Stimulated activated CD4-positive, alpha-beta T cell treated with anti-CD3 and anti-CD28 coated beads, Interleukin-15, amount 100 ng/mL, for 48 hours (primary cell): ENCODE data around the gene CDH4.
"Not testable (repeated sequence)": the region's sequence is repeated elsewhere in the genome, so short reads cannot be mapped to it uniquely, and the experiment has no call there.

ENCODE experiments used
- DNase-seq, 2 donors: peaks; one replicate each; pipeline ENCODE4 v3.0.0-alpha.2; 2020; ENCODE audit warnings: low read depth in 2 of 2

Gene CDH4

DNA sequence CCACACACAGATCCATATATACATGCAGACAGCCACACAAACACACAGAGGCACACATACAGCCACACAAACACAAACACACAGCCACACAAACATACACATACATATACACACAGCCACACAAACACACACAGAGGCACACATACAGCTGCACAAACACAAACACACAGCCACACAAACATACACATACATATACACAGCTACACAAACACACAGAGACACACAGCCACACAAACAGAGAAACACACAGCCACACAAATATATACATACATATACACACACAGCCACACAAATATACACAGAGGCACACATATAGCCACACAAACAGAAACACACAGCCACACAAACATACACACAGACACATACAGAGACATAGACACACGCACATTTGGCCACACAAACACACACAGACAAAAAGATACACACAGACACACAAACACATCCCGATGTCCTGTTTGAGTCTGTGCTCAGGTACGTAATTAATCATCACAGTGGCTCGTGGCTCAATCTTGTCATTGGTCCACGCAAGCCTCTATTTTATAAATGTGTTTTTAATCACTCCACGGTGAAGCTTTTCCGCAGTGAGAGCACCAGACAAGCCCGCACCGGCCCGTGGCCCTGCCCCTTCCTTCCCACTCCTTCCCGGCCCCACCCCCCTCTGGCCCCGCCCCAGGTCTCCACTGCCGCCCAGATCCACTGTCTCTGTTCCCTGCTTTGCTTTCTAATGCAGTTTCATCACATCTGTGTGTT lies 135.3 kb downstream of the CDH4 start:
- DNase-seq = no peak

DNA sequence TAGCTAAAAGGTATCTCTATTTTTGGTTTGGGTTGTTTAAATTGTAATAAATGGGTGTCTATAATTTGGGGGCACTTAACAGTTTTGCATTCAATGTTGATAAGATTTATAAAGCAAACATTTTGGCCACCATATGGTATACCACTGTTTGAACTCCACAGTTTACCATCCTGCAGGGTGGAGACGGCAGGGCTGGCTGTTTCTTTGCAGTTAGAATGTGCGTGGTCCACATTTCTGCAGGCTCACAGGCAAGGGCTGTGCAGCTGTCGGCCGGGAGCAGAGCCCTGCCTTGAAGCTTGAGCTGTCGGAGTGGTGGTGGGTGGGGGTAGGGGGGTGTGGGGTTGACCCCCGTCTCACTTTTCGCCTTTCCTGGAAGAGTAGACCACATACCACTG lies 135.9 kb downstream of the CDH4 start:
- DNase-seq = no peak

DNA sequence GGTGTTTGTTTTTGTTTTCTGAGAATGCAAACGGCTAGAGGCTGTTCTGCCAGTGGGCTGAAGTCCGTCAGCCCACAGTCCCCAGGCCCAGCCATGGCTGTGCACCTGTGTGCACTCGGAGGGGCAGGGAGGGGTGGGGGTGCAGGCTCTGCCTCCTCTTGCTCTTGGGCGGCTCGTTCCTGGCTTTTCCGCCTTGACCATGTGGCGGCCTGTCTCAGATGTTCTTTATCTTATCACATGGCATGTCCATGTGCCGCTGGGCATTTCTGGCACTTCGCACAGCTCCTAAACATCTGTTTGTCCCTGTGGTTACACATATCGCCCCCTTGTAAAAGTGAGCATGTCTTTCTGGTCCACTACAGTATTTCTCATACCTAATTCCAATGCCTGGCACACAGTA lies 137.0 kb downstream of the CDH4 start:
- no peak for DNase-seq

DNA sequence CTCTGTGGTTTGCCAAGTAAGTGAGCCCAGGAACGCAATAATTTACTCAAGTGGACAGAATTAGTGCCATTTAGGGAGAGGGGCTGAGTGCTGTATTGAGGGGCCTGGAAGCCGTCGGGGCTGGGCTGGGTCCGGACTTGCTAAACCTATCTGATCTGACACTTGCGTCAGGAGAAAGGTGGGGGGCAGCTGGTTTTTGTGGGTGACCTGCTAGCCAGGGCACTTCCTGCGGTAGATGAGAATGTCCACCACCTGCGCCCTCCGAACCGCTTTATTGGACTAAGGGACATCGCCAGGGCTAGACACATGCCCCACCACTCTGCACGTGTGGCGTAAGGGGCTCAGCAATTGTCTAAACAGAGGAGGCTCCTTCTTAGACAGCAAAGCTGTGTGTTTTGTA lies 139.1 kb downstream of the CDH4 start:
- no peak for DNase-seq

DNA sequence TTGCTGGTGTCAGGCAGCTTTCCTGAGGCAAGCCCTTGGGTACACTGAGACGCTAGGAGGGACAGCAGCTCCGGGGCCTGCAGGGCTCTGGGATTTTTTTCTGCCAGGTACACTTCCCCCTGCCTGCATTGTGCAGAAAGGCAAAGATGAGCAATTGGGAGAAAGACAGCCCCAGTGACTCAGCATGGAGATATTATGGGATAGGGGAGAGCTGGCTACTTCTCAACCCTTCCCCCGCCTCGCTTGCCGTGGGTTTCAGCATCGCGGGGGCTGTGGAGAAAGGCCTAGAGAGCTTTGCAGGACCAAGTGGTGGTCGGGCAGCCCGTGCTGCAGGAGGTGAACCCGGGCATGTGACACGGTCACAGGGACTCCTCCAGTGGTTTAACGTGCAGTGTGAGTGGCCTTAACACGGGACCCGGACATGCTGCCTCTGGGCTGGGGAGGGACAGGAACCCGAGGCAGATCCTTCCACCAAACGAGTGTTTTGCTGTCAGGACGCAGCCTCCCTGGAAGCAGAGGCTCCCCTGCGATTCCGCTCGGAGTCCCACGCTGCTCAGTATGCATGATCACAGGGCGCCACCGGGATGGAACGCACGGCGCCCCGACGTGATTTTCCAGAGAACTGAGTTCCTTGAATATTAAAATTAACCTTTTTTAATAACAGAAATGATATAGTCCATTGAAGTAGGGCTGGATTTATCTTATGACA lies 139.9 kb downstream of the CDH4 start:
- DNase-seq = no peak

DNA sequence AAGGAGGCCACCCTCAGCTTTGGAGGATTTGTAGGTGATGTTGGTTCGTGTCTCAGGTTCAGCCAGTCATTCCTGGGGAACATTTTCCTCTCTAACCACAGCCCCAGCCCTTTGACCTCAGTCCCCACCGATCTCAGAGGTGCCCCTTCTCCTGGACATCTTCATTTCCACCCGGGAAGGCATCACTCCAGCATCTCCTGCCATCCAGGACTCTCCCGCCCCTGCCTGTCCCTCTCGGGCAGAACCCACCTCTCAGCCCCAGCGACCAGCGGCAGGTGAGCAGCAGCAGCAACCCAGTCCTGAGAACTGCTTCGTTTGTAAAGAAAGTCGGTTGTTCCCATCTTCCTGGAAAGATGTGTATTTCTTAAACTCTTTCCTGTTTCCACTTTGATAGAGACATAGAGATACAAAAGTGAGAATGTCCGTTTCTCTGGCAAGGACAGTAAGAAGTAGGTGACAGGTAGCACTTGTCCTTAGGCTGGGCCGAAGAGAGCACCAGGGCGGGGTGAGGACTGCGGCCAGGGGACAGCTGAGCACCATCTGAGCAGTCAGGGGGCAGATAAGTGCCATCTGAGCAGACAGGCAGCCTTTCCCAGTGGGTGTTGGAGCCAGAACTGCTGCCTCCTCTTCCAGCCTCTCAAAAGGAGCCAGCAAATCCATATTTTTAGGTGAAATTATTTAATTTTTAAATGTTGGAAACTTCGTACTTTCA lies 142.2 kb downstream of the CDH4 start:
- no peak for DNase-seq

DNA sequence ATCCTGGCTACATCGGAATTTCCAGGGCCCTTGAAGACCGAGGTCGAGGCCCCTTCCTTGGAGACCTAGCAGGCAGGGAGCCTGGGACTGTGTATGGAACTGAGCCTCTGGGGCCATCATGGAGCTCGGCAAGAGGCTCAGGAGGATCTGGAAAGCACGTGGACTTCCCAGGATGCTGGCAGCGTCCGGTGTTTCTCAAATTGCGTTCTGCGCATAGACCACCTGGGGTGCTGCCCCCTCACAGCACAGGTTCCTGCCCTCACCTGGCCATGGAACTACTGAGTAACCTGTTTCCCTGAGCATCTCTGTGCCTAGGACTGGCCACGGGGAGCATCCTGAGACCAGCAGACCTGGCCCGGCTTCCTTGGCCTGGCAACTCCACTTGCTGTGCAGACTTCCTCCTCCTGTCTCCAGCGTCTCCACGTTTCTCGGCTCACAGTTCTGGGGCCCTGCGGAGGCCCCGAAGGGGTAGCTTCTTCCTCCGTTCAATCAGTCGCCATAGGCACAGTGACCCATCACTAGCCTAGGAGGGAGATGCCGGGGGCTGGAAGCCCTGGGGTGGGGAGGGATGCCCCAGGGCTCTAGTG lies 144.3 kb downstream of the CDH4 start:
- DNase-seq = no peak

DNA sequence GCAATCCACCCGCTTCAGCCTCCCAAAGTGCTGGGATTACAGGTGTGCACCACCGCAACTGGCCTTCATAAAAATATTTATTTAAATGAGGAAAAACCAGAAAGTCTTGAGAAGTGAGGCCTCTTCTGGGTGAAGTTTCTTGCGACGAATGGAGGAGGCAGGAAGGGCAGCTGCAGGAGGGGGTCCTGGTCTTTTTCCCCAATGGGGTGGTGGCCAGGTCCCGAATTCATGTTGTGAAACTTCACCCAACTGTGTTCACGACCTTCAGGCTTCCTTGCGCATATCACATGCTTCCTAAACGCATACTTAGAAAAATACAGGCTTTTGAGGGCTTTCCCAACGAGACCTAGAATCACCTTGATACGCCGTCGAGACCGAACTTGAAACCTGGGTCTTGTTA lies 145.1 kb downstream of the CDH4 start:
- DNase-seq = no peak

DNA sequence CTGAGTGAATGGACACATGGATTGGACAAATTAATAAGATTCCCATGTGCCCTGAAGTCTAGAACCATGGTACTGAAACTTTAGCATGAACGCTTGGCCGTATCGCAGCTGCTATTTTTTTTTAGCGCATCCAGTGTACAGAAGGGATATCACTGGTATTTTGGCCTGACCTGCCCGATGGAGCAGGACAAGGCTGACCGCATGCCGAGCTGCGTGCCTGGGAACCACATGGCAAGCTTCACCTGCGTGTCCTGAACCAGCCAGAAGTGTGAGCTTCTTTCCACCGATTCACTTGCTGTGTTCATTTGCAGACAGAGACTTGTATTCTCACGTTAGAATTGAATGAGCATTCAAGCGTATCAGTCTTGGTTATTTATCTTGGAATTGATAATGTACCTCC lies 145.7 kb downstream of the CDH4 start:
- no peak for DNase-seq

DNA sequence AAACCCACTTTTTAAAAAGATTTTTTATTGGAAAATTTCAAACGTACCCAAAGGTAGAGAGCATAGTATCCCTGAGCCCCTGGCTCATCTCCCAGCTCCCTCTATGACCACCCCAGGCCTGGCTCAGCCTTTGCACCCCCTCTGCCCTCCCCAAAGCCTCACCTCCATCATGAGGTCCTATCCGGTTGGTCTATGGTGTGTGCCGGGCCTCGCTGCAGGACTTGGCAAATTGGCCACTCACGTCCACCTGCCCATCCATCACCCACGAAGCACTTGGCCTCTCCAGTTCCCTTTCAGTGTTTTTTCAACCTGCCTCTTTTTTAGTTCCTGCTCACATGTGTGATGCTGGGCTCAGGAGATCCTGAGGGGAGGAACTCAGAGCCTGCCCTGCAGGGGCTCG lies 147.4 kb downstream of the CDH4 start:
- no peak for DNase-seq

DNA sequence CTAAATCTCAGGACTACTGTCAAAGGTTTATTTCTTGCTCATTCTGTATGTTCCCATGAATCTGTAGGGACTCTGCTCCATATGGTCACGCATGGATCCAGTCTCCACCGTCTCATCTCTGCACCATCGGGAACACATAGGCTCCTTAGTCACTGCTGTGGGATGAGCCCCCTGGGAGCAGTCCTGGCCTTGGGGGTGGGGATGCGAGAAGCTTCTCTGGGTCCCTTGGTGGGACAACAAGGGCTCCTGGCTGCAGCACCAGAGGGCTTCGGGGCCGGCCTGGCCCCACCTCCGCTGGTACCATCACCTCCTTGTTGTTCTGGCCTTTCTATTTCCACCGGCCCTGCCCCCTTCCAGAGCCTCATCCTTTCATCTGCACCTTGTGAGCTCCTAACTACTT lies 148.4 kb downstream of the CDH4 start:
- DNase-seq = no peak

DNA sequence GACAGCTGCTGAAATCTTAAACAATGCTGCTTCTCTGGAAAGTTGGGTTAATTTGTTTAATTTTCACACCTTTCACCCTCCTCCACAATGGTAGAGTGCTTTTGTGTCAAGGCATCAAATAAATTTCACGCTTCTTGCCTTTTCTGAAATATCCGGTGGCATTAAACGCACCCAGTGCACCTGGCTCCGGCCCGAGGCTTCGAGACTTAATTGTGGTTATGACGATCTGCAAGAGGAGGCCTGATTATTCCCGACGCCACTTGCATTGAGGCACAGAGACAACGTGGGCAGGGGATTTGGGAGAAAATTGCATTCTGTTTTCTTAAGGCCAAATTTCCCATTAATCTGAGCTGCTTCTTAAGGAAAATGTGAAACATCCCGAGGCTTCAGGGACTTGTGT lies 152.2 kb downstream of the CDH4 start:
- no peak for DNase-seq

DNA sequence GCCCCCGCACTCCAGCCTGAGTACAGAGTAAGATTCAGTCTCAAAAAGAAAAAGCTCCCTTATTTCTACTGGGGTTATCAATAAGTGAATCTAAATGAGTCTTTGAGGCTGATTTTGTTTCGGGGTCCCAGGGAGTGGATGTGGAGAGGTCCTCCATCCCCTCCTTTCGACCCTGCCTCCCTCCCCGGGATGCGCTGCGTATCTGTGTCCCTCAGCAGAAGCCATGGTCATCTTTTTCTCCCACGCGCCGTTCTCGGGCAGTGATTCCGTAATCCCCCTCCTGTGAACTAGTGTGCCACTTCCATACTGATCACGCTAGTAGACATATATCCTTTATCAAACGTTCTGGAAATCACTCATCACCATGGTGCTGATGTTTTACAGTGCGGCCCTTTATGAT lies 152.9 kb downstream of the CDH4 start:
- no peak for DNase-seq

DNA sequence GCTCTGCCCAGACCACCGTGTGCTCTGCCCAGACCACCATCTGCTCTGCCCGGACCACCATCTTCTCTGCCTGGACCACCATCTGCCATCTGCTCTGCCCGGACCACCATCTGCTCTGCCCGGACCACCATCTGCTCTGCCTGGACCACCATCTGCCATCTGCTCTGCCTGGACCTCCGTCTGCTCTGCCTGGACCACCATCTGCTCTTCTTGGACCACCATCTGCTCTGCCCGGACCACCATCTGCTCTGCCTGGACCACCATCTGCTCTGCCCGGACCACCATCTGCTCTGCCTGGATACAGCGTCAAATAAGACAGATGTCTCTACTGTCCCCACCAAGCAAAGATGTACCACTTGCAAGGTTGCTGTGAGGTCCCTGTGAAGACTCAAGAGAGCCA lies 154.7 kb downstream of the CDH4 start:
- DNase-seq = not testable (repeated sequence)

DNA sequence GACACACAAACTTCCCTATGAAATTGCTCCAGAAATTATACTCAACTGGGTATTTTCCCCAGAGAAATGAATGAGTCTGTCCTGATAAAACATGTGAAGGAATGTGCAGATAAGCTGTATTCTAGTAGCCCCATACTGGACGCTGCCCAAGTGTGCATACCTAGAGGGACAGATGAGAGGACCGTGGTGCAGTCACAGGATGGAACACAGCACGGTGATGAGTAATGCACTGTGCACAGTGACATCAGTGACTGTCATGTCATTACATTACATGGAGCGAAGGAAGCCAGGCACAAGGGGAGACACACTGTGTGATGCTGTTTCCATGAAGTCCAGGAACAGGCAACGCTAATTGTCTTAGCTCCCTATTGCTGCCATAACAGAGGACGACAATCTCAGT lies 155.5 kb downstream of the CDH4 start:
- DNase-seq = no peak

DNA sequence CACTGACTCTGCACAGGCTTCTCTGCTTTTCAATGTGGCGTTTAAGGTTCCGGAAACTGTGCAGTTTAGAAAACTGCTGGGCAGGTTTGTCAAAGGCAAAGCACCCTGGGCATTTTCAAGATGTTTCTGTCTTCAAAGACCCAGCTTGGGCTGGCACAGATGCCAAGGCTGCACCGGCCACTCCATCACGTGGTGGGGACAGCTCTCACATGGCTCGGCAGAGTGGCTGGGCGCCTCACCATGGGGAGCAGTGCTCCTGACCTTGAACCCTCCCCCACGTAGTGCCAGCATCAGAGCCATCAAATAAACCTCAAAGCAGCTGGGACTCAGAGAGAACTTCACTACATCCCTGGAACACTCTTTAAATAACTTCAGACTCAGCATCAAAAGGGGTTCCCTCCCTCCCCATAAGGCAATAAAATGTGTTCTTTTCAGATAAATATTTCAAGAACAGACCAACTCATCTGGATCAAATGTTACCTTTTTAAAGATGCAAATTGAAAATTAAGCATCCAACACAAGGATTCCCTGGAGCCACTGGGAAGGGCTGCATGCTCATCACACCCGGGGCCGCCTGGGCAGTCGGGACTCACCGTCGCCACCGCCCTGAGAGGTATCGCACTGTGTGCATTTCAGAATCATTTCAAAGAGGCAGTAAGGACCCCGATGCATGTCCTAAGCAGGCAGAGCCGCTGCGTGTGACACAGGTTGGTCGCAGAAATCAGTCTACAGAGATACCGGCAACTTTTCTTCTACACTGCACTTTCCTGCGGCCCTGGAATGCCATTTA lies 157.1 kb downstream of the CDH4 start:
- DNase-seq = no peak

DNA sequence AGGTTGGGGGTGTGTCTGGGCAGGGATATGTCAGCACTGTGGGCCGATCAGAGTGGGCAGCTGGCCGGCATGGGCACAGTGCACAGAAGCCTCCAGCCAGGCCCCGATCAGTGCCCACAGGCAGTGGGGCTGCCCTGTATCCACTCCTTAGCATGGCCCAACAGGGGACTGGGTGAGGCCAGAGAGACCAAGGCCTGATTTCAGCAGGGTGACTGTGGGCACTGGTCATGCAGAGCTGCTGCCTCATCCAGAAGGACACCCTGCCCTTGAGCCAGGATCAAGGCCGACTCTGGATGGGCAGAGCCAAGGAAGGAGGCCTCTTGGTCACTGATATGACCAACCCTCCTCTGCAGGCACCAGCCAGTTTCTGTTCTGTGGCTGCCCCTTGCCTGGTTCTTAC lies 159.7 kb downstream of the CDH4 start:
- no peak for DNase-seq

DNA sequence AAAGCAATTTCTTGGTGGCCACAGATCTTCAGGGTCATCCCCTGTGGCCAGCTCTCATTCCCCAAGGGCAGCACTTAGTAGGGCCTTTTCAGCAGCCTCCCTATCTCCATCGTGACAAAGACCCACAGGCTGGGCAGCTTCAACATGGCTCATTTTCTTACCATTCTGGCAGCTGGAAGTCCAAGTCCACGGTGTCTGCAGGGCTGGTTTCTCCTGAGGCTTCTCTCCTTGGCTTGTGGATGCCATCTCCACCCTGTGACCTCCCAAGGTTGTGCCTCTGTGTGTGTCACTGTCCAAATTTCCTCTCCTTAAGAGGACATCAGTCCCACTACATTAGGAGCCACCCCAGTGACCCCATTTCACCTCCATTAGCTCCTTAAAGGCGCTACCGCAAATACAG lies 161.7 kb downstream of the CDH4 start:
- DNase-seq = no peak

DNA sequence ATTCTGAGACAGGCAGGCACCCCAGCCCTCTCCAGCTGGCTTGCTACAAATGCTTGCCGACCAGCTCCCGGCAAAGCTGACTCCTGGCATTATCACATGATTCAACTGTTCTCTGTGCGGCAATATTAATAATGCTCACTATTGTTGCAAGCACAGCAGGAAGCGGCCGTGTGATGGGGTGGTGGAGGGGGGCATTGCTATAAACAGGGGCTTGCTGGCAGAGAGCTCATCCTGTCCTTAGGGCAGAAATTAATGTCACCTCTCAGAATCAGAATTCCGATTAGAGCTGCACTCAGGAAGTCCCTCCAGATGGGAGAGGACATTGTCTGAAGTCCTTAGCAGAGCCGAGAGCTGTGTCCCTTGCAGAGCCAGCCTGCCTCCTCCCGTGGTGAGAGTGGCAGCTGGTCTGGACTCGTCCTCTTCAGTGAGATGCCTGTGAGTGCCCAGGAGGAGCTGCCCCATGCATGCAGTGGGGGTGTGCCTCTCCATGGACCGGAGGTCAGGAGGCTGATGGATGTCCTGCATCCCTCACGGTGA lies 162.5 kb downstream of the CDH4 start:
- DNase-seq = no peak

DNA sequence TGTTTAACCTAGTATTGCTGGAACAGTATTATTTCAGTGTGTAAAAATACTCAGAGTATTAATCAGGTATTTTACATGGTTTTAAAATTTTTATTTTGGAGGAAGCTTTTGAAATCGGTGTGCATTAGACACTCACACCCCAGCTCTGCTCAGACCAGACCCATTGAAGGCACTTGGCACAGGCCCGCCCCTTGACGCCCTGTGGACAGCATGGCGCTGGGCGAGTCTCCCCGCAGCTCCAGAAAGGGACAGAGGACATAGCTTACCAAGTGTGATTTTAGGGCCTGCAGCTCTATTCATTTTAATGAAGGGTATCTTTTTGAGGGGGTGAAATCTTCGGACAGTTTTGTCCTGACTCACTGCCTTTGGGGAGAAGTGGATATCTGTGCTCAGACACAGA lies 164.5 kb downstream of the CDH4 start:
- no peak for DNase-seq

DNA sequence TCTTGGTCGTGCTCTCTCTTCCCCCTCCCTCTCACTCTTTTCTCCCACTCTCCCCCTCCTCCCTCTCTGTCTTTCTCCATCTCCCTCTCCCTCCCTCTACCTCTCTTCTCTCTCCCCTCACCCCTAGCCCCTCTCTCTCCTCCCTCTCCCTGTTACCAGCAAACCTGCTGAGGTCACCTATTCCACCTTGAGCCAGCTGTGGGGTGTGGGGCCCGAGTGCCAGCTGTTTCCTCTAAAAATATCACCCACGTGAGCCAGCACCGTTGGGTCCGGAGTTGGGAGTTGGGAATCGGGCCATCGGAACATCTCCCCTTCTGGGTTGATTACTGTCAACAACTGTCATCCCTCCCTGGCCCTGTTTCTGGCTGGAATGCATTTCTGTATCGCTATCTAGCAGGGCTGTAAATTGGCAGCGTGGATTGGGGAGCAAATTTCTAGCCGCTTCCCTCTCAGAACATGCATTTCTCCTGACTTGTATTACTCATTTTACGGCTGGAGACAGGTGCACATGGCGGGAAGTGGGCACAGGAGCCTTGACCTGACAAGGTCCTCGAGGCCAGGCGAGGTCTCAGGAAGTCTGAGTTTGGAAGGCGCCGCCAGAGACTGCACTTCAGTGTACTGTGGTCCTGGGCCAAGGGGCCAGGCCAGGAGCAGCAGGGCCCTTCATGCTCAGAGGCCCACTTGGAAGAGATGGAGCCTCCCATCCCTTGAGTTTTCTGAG lies 165.3 kb downstream of the CDH4 start:
- DNase-seq = no peak
